Measurements from ENCODE around the gene COL1A2.

The COL1A2 gene

DNA sequence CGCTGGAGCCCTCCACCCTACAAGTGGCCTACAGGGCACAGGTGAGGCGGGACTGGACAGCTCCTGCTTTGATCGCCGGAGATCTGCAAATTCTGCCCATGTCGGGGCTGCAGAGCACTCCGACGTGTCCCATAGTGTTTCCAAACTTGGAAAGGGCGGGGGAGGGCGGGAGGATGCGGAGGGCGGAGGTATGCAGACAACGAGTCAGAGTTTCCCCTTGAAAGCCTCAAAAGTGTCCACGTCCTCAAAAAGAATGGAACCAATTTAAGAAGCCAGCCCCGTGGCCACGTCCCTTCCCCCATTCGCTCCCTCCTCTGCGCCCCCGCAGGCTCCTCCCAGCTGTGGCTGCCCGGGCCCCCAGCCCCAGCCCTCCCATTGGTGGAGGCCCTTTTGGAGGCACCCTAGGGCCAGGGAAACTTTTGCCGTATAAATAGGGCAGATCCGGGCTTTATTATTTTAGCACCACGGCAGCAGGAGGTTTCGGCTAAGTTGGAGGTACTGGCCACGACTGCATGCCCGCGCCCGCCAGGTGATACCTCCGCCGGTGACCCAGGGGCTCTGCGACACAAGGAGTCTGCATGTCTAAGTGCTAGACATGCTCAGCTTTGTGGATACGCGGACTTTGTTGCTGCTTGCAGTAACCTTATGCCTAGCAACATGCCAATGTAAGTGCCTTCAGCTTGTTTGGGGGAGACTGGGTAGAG, at the start of gene COL1A2:
Gene COL1A2 (plus strand): TSS at position 459 of the 704 bp plus-strand sequence. CDS start 137 bp downstream, at position 596.
- peak; percentile 19 for DNase-seq

- DNase-seq: no peak
Measured at GRCh38 chr7:94345907-94346306, 48.8 kb upstream of the COL1A2 start.

DNA sequence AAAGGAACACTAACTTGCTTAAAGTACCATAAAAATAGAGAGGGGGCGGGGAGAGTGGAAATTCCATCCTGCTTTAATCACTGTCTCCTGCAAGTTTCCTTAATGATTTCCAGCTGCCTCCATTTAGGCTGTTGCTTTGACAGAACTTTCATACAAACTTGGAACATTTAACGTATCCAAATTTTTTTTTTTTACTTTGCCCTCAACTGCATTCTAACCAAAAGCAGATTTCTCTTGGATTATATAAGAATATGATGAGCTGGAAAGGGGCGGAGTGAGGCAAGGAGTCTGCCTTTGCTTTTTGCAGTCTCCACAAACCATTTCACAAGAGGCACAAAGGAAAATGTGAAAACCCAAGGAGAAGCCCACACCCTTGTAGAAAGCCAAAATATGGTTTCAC, 46.6 kb upstream of the COL1A2 start:
- no peak for DNase-seq

GRCh38 chr7:94350734-94351133, 44.0 kb upstream of the COL1A2 start:
- no peak for DNase-seq

- no peak for DNase-seq
Measured at GRCh38 chr7:94351703-94352102, 43.0 kb upstream of the COL1A2 start.

DNA sequence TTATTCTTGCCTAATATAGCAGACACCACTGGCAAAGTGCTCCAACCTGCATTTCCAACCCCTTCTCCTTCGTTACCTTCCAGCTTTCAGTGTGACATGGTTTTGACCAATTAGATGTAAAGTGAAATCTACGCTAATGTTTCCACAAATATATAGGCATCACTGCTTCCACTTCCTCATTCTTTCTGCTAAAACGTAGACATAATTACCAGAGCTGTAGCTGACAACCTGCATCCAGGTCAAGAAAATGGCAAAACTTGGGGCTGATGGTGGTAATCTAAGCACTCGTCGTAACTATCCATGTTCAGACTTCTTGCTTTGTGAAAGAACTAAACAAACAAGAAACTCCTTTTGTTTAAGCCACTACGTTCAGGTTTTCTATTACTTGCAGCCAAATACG, 41.8 kb upstream of the COL1A2 start:
- no peak for DNase-seq

GRCh38 chr7:94354953-94355352, 39.7 kb upstream of the COL1A2 start:
- no peak for DNase-seq

DNA sequence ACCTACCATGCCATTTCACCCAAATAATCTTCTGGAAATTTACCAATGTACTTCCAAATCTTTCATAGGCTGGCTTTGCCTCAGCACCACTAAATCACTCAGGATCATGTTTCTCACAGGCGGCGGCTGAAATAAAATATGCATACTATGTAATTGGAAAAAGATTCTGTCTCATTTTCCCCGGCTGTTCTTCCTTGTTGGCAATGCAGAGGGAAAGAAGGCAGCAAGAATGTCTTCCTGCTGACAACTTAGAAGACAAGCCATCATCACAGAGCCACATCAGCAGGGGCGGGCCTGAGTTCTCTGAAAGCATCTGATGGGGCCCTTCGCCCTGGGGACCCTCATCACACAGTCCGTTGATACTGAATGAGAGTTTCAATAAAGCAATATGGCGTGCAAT, 39.2 kb upstream of the COL1A2 start:
- DNase-seq: no peak

DNA sequence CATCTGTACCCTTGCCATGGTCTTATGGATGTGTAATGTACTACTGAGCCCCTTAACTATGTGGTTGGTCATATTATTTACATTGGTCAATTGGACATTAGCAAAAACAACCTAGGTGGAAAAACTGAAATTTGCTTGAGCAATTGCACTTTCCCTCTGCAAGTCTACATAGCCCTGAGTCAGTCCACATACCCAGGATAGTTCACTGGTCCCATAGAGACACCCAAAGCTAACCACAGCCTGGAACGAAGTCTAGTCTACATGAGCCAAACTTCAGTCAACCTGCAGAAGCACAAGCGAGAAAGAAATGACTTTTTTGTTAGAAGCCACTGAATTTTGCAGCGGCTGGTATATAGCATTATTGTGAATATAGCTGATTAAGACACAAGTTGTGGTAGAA, 37.6 kb upstream of the COL1A2 start:
- DNase-seq: no peak

DNA sequence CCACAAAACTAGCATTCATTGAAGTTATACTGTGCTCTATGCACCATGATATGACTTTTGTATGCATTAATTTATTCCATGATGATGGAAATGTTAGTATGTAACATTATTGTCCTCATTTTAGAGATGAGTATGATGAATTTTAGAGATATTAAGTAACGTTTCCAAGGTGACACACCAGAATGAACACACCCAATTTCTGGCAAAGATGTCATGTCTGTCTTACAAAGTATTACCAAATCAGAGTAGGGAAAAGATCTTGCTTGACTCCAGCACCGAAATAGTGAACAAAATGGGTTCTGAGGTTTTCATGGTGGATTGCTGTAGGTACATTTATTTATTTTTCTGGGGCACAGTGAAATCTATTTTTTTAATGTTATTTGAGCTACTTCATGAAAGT, 33.8 kb upstream of the COL1A2 start:
- no peak for DNase-seq

- no peak for DNase-seq
Measured at GRCh38 chr7:94362276-94362675, 32.4 kb upstream of the COL1A2 start.

DNA sequence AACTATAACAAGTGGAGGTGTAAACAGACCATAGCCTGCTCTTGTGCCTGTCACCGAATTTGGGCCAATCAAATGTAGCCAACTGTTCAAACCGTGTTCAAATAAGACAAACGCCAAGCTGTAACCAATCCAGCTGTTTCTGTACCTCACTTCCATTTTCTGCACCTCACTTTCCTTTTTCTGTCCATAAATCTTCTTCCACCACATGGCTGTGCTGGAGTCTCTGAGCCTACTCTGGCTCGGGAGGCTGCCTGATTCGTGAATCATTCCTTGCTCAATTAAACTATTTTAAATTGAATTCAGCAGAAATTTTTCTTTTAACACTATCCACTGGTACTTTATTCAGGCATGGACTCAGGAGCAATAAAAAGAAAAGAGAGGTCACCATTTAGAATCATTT, 29.9 kb upstream of the COL1A2 start:
- no peak for DNase-seq

- DNase-seq: no peak
Measured at GRCh38 chr7:94366163-94366562, 28.5 kb upstream of the COL1A2 start.

DNA sequence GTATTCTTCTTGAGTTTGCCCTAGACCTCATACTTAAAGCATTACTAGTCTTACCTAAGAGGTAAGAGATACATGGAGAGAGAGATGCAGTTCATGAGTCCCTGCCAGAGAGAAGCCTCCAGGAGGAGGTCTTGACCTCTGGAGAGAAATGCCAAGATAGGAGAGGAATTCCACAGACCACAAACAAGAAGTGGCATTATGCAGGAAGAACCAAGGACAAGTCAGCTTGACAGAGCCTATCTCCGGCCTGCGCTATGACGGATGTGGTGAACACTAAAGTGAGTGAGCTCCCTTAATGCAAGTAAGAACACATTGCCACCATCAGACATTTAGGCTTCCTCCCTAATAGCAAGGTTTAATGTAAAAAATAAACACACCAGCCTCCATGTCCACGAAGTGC, 27.9 kb upstream of the COL1A2 start:
- DNase-seq: no peak

DNA sequence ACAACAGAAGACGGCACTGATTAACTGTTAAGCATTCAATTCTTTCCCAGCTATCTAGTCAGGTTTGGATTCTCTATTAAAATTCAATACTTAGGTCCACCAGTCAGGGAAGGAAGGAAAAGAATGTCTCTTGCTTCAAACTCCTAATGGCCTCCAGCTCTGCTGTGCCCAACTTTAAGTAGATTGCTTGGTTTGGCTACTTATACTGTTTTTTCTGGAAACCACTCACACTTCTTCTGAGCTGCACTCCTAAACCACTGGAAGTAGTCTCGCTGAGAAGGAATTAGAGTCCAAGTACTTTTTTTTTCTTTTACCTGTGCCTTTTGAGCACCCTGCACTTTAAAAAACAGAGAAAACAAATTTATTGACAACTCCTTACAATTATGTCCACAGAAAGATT, 26.7 kb upstream of the COL1A2 start:
- no peak for DNase-seq

GRCh38 chr7:94368371-94368791, 26.3 kb upstream of the COL1A2 start:
- DNase-seq: peak; percentile 72

DNA sequence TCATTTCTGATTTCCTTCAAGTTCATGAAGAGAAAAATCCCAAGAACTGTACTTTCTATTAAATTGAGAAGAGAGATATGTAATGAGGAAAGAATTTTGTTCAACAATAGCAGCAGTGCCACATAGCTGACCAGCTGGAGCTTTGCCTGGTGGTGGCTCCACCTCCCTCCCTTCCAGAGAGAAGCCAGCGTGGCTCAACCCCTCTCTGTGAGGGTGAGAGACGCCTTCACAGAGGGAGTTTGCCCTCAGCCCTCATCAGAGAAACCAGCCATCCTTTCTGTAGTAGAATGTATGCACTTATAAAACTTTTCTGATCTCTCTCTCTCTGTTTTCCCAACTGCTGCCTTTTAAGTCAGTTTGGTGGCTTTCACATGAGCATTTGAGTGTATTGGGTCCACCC, 20.5 kb upstream of the COL1A2 start:
- DNase-seq: peak; percentile 32

- DNase-seq: peak; percentile 87
Measured at GRCh38 chr7:94374721-94375566, 19.8 kb upstream of the COL1A2 start.

GRCh38 chr7:94375691-94376090, 19.0 kb upstream of the COL1A2 start:
- peak; percentile 55 for DNase-seq

DNA sequence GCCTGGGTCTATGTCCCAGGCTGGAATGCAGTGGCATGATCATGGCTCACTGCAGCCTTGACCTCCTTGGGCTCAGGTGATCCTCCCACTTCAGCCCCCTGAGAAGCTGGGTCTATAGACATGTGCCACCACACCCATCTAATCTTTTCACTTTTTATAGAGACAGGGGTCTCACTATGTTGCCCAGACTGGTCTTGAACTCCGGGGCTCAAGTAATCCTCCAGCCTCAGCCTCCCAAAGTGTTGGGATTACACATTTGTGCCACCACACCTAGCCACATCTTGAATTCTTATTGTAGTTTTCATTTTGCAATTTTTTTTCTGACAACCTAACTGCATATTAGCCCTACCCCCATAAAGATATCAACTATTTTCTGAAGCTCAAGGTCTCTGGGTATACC, 18.4 kb upstream of the COL1A2 start:
- DNase-seq: no peak

- DNase-seq: no peak
Measured at GRCh38 chr7:94378356-94378755, 16.3 kb upstream of the COL1A2 start.

- no peak for DNase-seq
Measured at GRCh38 chr7:94380264-94380663, 14.4 kb upstream of the COL1A2 start.

DNA sequence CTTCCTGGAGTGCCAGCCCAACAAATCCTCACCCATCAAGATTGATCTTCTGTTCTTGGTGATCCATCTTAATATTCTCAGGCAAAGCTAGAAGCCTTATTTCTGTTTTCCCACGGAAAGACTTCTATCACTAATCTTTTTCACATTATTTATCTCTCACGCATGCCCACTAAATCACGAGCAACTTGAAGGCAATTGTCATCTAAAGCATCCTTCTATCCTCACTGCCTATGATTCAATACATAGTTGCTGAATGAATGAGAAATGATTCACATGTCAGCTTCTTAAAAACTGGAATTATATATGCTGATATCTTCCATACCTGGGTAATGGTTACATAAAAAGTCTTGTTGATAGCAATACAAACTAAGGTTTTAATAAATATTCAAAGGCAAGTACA, 12.6 kb upstream of the COL1A2 start:
- no peak for DNase-seq

GRCh38 chr7:94382746-94383145, 11.9 kb upstream of the COL1A2 start:
- no peak for DNase-seq
